Esophagus squamous epithelium (tissue), 5 donors: ENCODE measurements around the gene ADAM12. TPM values are rescaled to one million over a fixed set of nuclear protein-coding genes. Genes with fewer than 3 reads are reported as not detected.

ENCODE experiments used
- DNase-seq: peaks from one replicate; lab custom pipeline; 2025; lab: John Stamatoyannopoulos, UW
- H3K27ac ChIP-seq, 4 donors: fragments of 200-600 bp; sonication (generic); one replicate each; pipeline ENCODE4 v1.5.1; 2016 to 2019; ENCODE audit warnings: mild to moderate bottlenecking in 1 of 4
- H3K27me3 ChIP-seq, 4 donors: fragments of 200-600 bp; sonication (generic); 1 replicate in 3 of 4; 2 replicates in 1 of 4; pipeline versions ENCODE4 v1.5.1 to v1.6.0; 2017 to 2021; ENCODE audit warnings: antibody characterized with exemption in 1 of 4
- H3K36me3 ChIP-seq, 3 donors: fragments of 200-600 bp; sonication (generic); one replicate each; pipeline ENCODE4 v1.5.1; 2016 to 2019
- H3K4me1 ChIP-seq, 3 donors: fragments of 200-600 bp; sonication (generic); one replicate each; pipeline ENCODE4 v1.5.1; 2017 to 2019
- H3K4me3 ChIP-seq, 4 donors: fragments of 200-600 bp; sonication (generic); 1 replicate in 3 of 4; 2 replicates in 1 of 4; pipeline ENCODE4 v1.5.1; 2016 to 2019; ENCODE audit warnings: mild to moderate bottlenecking in 2 of 4, moderate library complexity in 1 of 4
- H3K9me3 ChIP-seq, 3 donors: fragments of 200-600 bp; sonication (generic); one replicate each; pipeline ENCODE4 v1.5.1; 2016 to 2019
- POLR2A ChIP-seq, 4 donors: fragments of 450-650 bp; IDR thresholded peaks; one replicate each; pipeline ENCODE4 v1.6.1; 2017; ENCODE audit warnings: antibody characterized with exemption in 4 of 4, mild to moderate bottlenecking in 4 of 4, moderate library complexity in 3 of 4
- WGBS, 2 donors: methylation state at CpG; one replicate each; pipeline ENCODE4 v1.1.5; 2018; 5-methylcytosine and 5-hydroxymethylcytosine counted together
- intact Hi-C: fragments of 100-400 bp; cut with DNase I; formaldehyde crosslinking; loops from one replicate; pipeline ENCODE4 v1.15.0; 2022
- total RNA-seq, 4 donors: library from RNA; depleted of rRNA; stranded (reverse); fragments of >200 nt; gene quantifications; one replicate each; pipeline ENCODE4 v1.1.0, GENCODE V29; 2016
- TF ChIP-seq, protein P1 (sequence below), 6 experiments: fragments of 450-650 bp in 4 of 6; fragments of 200-600 bp in 2 of 6; sonication (generic) in 2 of 6; IDR thresholded peaks; one replicate each; pipeline ENCODE4 v1.5.1; 2016 to 2019; ENCODE audit warnings: antibody characterized with exemption in 6 of 6, mild to moderate bottlenecking in 4 of 6, moderate library complexity in 4 of 6
- donor health status: DM: yes; HTN: yes; CAD: no.

Gene ADAM12
- total RNA-seq, 4 donors from 2014 or later, result 0.57 to 1.1 (median 0.76) TPM; not detected in 1

GRCh38 chr10:126072622-126073021, 315.7 kb downstream of the ADAM12 start:
- Histone ChIP-seq H3K4me3 (no peak overlapping the region), H3K4me1 (no peaks in the 10 kb centered on the region), H3K36me3 (no peaks in the 10 kb centered on the region), H3K27ac (no peak overlapping the region), H3K9me3 (no peaks in the 10 kb centered on the region), H3K27me3 (no peaks in the 10 kb centered on the region)
- no peak for DNase-seq
- 96 to 100% methylated on average over 3 to 4 of the region's 4 CpGs for WGBS, 2 donors
- intact Hi-C loops, result no loop called here
- TF ChIP-seq POLR2A (IDR thresholded peaks at IDR 0.05), result no peak
- TF ChIP-seq, protein P1, sequence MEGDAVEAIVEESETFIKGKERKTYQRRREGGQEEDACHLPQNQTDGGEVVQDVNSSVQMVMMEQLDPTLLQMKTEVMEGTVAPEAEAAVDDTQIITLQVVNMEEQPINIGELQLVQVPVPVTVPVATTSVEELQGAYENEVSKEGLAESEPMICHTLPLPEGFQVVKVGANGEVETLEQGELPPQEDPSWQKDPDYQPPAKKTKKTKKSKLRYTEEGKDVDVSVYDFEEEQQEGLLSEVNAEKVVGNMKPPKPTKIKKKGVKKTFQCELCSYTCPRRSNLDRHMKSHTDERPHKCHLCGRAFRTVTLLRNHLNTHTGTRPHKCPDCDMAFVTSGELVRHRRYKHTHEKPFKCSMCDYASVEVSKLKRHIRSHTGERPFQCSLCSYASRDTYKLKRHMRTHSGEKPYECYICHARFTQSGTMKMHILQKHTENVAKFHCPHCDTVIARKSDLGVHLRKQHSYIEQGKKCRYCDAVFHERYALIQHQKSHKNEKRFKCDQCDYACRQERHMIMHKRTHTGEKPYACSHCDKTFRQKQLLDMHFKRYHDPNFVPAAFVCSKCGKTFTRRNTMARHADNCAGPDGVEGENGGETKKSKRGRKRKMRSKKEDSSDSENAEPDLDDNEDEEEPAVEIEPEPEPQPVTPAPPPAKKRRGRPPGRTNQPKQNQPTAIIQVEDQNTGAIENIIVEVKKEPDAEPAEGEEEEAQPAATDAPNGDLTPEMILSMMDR (IDR thresholded peaks at IDR 0.05), result no peak

DNA sequence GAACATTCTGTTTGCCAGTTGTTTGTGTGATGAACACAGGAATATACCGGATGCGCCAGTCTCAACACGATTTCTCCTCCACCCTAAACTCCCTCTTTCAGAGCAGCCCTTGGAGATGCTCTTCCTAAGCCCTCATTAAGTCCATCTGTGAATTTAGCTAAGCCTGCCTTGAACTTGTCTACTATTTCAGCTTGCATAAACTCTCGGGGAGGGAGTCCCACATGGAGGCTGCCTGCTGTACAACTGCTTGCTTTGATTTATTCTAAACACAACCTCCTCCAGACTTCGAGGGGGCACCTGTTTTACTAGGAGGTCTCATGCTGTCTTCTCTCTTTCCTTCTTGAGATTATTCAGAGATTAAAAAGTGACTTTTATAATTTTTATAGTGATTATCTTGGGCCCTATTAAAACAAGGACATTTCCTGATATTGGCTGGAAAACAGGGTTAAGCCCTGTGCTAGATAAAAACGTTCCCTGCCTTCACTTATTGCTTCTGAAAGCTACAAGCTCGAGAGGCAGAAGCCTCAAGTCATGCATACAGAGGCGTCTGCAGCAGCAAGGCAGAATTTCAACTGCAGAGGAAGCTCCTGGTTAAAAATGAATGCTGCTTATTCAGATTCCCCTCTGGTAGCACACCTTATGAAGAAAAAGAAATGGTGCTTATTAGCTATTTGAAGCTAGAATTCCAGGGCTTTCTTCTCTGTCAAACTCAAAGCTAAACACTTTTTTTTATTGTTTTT, 317.6 kb downstream of the ADAM12 start:
- intact Hi-C loops, result no loop called here
- Histone ChIP-seq H3K27ac (no peak overlapping the region), H3K36me3 (no peaks in the 10 kb centered on the region), H3K4me3 (no peak overlapping the region), H3K4me1 (no peaks in the 10 kb centered on the region), H3K27me3 (no peaks in the 10 kb centered on the region), H3K9me3 (no peaks in the 10 kb centered on the region)
- WGBS, 2 donors, result 53 to 61% methylated on average over 8 of the region's 8 CpGs
- TF ChIP-seq, protein P1 (IDR thresholded peaks at IDR 0.05), result no peak
- TF ChIP-seq POLR2A (IDR thresholded peaks at IDR 0.05), result no peak
- no peak for DNase-seq

GRCh38 chr10:126068322-126068721, 320.0 kb downstream of the ADAM12 start:
- Histone ChIP-seq H3K4me1 (no peaks in the 10 kb centered on the region), H3K27me3 (no peaks in the 10 kb centered on the region), H3K4me3 (no peak overlapping the region), H3K36me3 (no peaks in the 10 kb centered on the region), H3K27ac (no peak overlapping the region), H3K9me3 (no peaks in the 10 kb centered on the region)
- no peak for DNase-seq
- intact Hi-C loops, result no loop called here
- TF ChIP-seq, protein P1 (IDR thresholded peaks at IDR 0.05), result no peak
- no peak for TF ChIP-seq POLR2A (IDR thresholded peaks at IDR 0.05)
- 54 to 64% methylated on average over 2 of the region's 2 CpGs for WGBS, 2 donors

GRCh38 chr10:126066456-126066855, 321.8 kb downstream of the ADAM12 start:
- Histone ChIP-seq H3K27ac (no peak overlapping the region), H3K4me1 (peaks cover 0 to 14% (median 2%) of the 10 kb centered on the region in 3 donors), H3K4me3 (no peak overlapping the region), H3K9me3 (no peaks in the 10 kb centered on the region), H3K36me3 (no peaks in the 10 kb centered on the region), H3K27me3 (peaks cover 0 to 4% (median 0%) of the 10 kb centered on the region in 4 donors)
- DNase-seq, result no peak
- TF ChIP-seq, protein P1 (IDR thresholded peaks at IDR 0.05), result no peak
- TF ChIP-seq POLR2A (IDR thresholded peaks at IDR 0.05), result no peak
- intact Hi-C loops, result no loop called here
- WGBS, 2 donors, result 81 to 89% methylated on average over 5 to 10 of the region's 10 CpGs

- Histone ChIP-seq H3K4me1 (peaks cover 0 to 16% (median 2%) of the 10 kb centered on the region in 3 donors), H3K9me3 (no peaks in the 10 kb centered on the region), H3K27ac (no peak overlapping the region), H3K27me3 (peaks cover 0 to 10% (median 0%) of the 10 kb centered on the region in 4 donors), H3K4me3 (no peak overlapping the region), H3K36me3 (no peaks in the 10 kb centered on the region)
- TF ChIP-seq, protein P1 (IDR thresholded peaks at IDR 0.05), result no peak
- no peak for TF ChIP-seq POLR2A (IDR thresholded peaks at IDR 0.05)
- WGBS, 2 donors, result 57 to 74% methylated on average over 8 to 9 of the region's 9 CpGs
- intact Hi-C loops, result no loop called here
- DNase-seq, result no peak
Observed at GRCh38 chr10:126065751-126066377, 322.4 kb downstream of the ADAM12 start.
